ENCODE data around the gene NR2F6. TPM values are rescaled to one million over a fixed set of nuclear protein-coding genes. Genes with fewer than 3 reads are reported as not detected.

Gene NR2F6
- total RNA-seq, 1 experiment from 2014 or later, result 96.5 TPM

DNA sequence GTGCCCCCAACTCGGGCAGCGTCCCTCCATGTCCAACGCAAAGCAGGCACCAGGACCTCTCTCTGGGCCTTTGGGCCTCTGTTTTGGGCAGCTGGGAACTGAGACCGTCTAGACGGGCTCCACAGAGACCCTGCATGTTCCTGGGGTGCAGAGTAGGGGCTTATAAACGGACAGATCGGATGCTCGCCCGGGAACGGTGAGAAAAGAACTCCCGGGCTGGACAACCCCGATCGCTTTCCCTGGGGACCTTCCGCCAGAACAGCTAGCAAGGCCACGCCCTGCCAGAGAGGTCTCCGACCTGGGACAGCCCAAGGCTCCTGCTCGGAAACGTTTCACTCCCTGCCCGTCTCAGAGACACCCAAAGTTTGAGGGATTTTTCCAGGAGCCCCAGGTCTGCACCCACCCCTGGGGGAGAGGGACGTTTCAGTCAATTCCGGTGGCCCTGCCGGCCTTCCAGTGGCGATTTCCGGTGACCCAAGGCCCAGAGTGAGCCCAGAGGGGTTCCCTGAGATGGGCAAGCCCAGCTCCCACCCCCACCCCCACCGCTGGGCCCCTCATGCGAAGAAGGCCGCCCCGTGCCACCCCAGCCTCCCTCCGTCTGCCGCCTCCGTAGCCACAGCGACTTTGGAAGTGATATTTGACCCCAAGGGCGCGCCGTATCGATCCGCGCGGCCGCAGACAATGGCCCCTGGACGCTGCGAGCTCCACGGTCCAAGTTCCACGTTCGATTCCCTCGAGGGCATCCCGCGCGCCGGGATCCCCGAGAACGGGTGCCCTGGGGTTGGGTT, 1.7 kb downstream of the NR2F6 start:
- DNase-seq, result peak in 1 of 2 experiments; percentile 72
- BruUV-seq (replicated peaks), result TSS peak; percentile 21

GRCh38 chr19:17243211-17243829, 2.4 kb downstream of the NR2F6 start:
- BruUV-seq (replicated peaks), result no TSS peak
- CTCF ChIA-PET, result interaction anchor here (1.1 kb wide), 1 partner anchor 16 kb away, joined by 3 read pairs; no protein-coding TSS in a partner anchor

More for the DNA sequence above, 1.7 kb downstream of the NR2F6 start:
- TF ChIP-seq, protein P1, sequence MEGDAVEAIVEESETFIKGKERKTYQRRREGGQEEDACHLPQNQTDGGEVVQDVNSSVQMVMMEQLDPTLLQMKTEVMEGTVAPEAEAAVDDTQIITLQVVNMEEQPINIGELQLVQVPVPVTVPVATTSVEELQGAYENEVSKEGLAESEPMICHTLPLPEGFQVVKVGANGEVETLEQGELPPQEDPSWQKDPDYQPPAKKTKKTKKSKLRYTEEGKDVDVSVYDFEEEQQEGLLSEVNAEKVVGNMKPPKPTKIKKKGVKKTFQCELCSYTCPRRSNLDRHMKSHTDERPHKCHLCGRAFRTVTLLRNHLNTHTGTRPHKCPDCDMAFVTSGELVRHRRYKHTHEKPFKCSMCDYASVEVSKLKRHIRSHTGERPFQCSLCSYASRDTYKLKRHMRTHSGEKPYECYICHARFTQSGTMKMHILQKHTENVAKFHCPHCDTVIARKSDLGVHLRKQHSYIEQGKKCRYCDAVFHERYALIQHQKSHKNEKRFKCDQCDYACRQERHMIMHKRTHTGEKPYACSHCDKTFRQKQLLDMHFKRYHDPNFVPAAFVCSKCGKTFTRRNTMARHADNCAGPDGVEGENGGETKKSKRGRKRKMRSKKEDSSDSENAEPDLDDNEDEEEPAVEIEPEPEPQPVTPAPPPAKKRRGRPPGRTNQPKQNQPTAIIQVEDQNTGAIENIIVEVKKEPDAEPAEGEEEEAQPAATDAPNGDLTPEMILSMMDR (IDR thresholded peaks at IDR 0.05; ENCODE audit: insufficient read depth in 1 of 2, low read depth in 1 of 2, low read length in 1 of 2, severe bottlenecking in 1 of 2, unreplicated experiment in 1 of 2), result no peak
- ChIA-PET CTCF (interaction anchor here (1.1 kb wide), 1 partner anchor 17 kb away, joined by 3 read pairs; no protein-coding TSS in a partner anchor), POLR2A (interaction anchor here (0.5 to 1.9 kb wide), 2 partner anchors 15 to 18 kb away, joined by 3 to 5 read pairs; partner anchors contain the start of gene OCEL1)
- Histone ChIP-seq H3K27me3 (replicated peaks; ENCODE audit: control insufficient read depth, insufficient read depth, low read length) (no peaks in the 10 kb centered on the region), H3K4me3 (ENCODE audit: low read depth, low read length) (peak overlapping the region; percentile 78), H3K4me1 (peaks cover 64% of the 10 kb centered on the region), H3K36me3 (ENCODE audit: control insufficient read depth, insufficient read depth, low read length) (no peaks in the 10 kb centered on the region), H3K9me3 (no peaks in the 10 kb centered on the region)
- Mint-ChIP-seq H3K4me1 (ENCODE audit: low read depth, unreplicated experiment) (peaks cover 33% of the 10 kb centered on the region), H3K27ac (ENCODE audit: unreplicated experiment) (peak overlapping the region; percentile 87), H3K36me3 (ENCODE audit: insufficient read depth, unreplicated experiment) (peaks cover 64% of the 10 kb centered on the region), H3K9me3 (ENCODE audit: unreplicated experiment) (no peaks in the 10 kb centered on the region), H3K4me3 (ENCODE audit: unreplicated experiment) (peak overlapping the region; percentile 94), H3K27me3 (ENCODE audit: insufficient read depth, unreplicated experiment) (no peaks in the 10 kb centered on the region)
- intact Hi-C loops (cut with micrococcal nuclease; ENCODE audit: unreplicated experiment), result no loop called here

More at GRCh38 chr19:17243211-17243829, 2.4 kb downstream of the NR2F6 start:
- H3K36me3 Mint-ChIP-seq (ENCODE audit: insufficient read depth, unreplicated experiment), result peaks cover 65% of the 10 kb centered on the region
- POLR2A ChIA-PET, result interaction anchor here (1.2 to 1.9 kb wide), 2 partner anchors 16 to 17 kb away, joined by 3 to 5 read pairs; partner anchors contain the start of gene OCEL1
- peak in 1 of 2 experiments; percentile 51 for DNase-seq
- TF ChIP-seq, protein P1 (IDR thresholded peaks at IDR 0.05; ENCODE audit: insufficient read depth in 1 of 2, low read depth in 1 of 2, low read length in 1 of 2, severe bottlenecking in 1 of 2, unreplicated experiment in 1 of 2), result no peak
- H3K4me1 Mint-ChIP-seq (ENCODE audit: low read depth, unreplicated experiment), result peaks cover 30% of the 10 kb centered on the region
- peaks cover 57% of the 10 kb centered on the region for H3K4me1 ChIP-seq
- H3K9me3 ChIP-seq, result no peaks in the 10 kb centered on the region
- H3K36me3 ChIP-seq (ENCODE audit: control insufficient read depth, insufficient read depth, low read length), result no peaks in the 10 kb centered on the region; the same call in 1 of the 2 replicates
- no peaks in the 10 kb centered on the region for H3K27me3 Mint-ChIP-seq (ENCODE audit: insufficient read depth, unreplicated experiment)
- peak overlapping the region; percentile 78 for H3K4me3 ChIP-seq (ENCODE audit: low read depth, low read length)
- H3K27ac Mint-ChIP-seq (ENCODE audit: unreplicated experiment), result peak overlapping the region; percentile 87
- no peaks in the 10 kb centered on the region for H3K27me3 ChIP-seq (replicated peaks; ENCODE audit: control insufficient read depth, insufficient read depth, low read length)
- H3K9me3 Mint-ChIP-seq (ENCODE audit: unreplicated experiment), result no peaks in the 10 kb centered on the region
- intact Hi-C loops (cut with micrococcal nuclease; ENCODE audit: unreplicated experiment), result no loop called here
- peak overlapping the region; percentile 94 for H3K4me3 Mint-ChIP-seq (ENCODE audit: unreplicated experiment)
